ENCODE data around the gene GPD1L. TPM values are rescaled to one million over a fixed set of nuclear protein-coding genes. Genes with fewer than 3 reads are reported as not detected.

The GPD1L gene
- total and polyA plus RNA-seq, 2 of the 13 experiments (the other 11 are each of a cell fraction or from before 2014, with no cell fraction given), result 4.9 to 13.7 TPM

DNA sequence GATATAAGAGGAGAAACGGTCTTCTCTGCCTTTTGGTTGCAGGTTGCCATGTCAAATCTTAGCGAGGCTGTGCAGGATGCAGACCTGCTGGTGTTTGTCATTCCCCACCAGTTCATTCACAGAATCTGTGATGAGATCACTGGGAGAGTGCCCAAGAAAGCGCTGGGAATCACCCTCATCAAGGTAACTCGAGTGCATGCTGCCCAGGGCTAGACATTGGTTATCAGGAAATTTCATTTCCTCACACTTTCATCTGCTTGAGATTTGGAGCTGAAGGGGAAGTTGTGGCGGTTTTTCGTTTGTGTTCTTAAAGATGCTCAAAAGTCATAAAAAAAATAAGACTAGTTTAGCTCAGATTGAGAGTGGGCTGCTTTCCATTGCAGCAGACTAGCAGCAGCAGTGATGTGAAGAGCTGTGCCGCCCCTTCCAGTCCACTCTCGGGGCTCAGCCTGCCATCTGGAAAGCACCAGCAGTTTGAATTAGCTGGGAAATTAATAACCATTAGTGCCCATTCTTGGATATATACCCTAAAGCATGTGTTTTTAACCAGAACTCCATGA is 32.2 kb downstream of the GPD1L start:
- no peak overlapping the region for H3K4me3 ChIP-seq (replicated peaks in 1 of 3; ENCODE audit: insufficient read depth in 1 of 3, low read depth in 2 of 3, low read length in 3 of 3)
- H2AFZ ChIP-seq (ENCODE audit: low read length), result no peak overlapping the region
- ChIA-PET CTCF (ENCODE audit: low intra/inter-chr PET ratio, low total read pairs) (no interaction called here), POLR2A (no interaction called here)
- 88% methylated on average over 8 of the region's 8 CpGs for WGBS (ENCODE audit: low lambda C conversion rate)
- no peak overlapping the region for H3K4me2 ChIP-seq (ENCODE audit: low read depth, low read length)
- no peak for FAIRE-seq
- H3K36me3 ChIP-seq (replicated peaks in 1 of 2; ENCODE audit: control insufficient read depth in 1 of 2, insufficient read depth in 2 of 2, low read length in 2 of 2), result no peaks in the 10 kb centered on the region
- in situ Hi-C loops (cut with HindIII; ENCODE audit: extremely low pct_ligation_motif_present, low pct_unique_long_range_greater_than_20kb) (no loop called here), intact Hi-C loops (cut with micrococcal nuclease; ENCODE audit: unreplicated experiment) (no loop called here)
- no peak for DNase-seq (ENCODE audit: low spot score)
- no peak overlapping the region for H3K27ac ChIP-seq (ENCODE audit: extremely low read length, insufficient read depth, low read length)
- no peak for ATAC-seq
- no peak overlapping the region for H3K9ac ChIP-seq (ENCODE audit: insufficient read depth, low read depth, low read length)
- H3K9me3 ChIP-seq (ENCODE audit: low read length), result no peaks in the 10 kb centered on the region
- BruUV-seq (replicated peaks), result no TSS peak
- H3K27me3 ChIP-seq (ENCODE audit: control insufficient read depth in 1 of 2, insufficient read depth in 2 of 2, low read length in 2 of 2), result no peaks in the 10 kb centered on the region
- no peaks in the 10 kb centered on the region for H3K79me2 ChIP-seq (ENCODE audit: insufficient read depth, low read length)
- peaks cover 12% of the 10 kb centered on the region for H3K4me1 ChIP-seq (ENCODE audit: insufficient read depth, low read length)
- no peaks in the 10 kb centered on the region for H4K20me1 ChIP-seq (ENCODE audit: insufficient read depth, low read length)
- TF ChIP-seq SMAD1 (CRISPR knock-in tag; IDR thresholded peaks at IDR 0.05; ENCODE audit: borderline replicate concordance, low read depth) (no peak), NCOA1 (CRISPR knock-in tag; IDR thresholded peaks at IDR 0.05) (no peak), ZNF510 (CRISPR knock-in tag; IDR thresholded peaks at IDR 0.05; ENCODE audit: low read depth) (no peak), SRSF1 (optimal IDR thresholded peaks at IDR 0.05; ENCODE audit: low read depth, low read length) (no peak), ZNF446 (CRISPR knock-in tag; IDR thresholded peaks at IDR 0.05) (no peak), ZNF230 (CRISPR knock-in tag; IDR thresholded peaks at IDR 0.05) (no peak), KLF15 (CRISPR knock-in tag; IDR thresholded peaks at IDR 0.05; ENCODE audit: borderline replicate concordance) (no peak), ZKSCAN5 (CRISPR knock-in tag; IDR thresholded peaks at IDR 0.05) (no peak), ZNF264 (CRISPR knock-in tag; IDR thresholded peaks at IDR 0.05) (no peak), DPF2 (CRISPR knock-in tag; IDR thresholded peaks at IDR 0.05; ENCODE audit: borderline replicate concordance, low read depth) (no peak), LCORL (IDR thresholded peaks at IDR 0.05) (no peak), LCORL (CRISPR knock-in tag; IDR thresholded peaks at IDR 0.05) (no peak), GABPA (IDR thresholded peaks at IDR 0.05; ENCODE audit: low read depth, low read length) (no peak), GABPA (CRISPR knock-in tag; IDR thresholded peaks at IDR 0.05; ENCODE audit: low read depth) (no peak), KDM5A (IDR thresholded peaks at IDR 0.05; ENCODE audit: borderline replicate concordance, low read length) (no peak)
- TF ChIP-seq, protein P1, sequence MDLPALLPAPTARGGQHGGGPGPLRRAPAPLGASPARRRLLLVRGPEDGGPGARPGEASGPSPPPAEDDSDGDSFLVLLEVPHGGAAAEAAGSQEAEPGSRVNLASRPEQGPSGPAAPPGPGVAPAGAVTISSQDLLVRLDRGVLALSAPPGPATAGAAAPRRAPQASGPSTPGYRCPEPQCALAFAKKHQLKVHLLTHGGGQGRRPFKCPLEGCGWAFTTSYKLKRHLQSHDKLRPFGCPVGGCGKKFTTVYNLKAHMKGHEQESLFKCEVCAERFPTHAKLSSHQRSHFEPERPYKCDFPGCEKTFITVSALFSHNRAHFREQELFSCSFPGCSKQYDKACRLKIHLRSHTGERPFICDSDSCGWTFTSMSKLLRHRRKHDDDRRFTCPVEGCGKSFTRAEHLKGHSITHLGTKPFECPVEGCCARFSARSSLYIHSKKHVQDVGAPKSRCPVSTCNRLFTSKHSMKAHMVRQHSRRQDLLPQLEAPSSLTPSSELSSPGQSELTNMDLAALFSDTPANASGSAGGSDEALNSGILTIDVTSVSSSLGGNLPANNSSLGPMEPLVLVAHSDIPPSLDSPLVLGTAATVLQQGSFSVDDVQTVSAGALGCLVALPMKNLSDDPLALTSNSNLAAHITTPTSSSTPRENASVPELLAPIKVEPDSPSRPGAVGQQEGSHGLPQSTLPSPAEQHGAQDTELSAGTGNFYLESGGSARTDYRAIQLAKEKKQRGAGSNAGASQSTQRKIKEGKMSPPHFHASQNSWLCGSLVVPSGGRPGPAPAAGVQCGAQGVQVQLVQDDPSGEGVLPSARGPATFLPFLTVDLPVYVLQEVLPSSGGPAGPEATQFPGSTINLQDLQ (CRISPR knock-in tag; IDR thresholded peaks at IDR 0.05), result no peak
- TF ChIP-seq, protein P2, sequence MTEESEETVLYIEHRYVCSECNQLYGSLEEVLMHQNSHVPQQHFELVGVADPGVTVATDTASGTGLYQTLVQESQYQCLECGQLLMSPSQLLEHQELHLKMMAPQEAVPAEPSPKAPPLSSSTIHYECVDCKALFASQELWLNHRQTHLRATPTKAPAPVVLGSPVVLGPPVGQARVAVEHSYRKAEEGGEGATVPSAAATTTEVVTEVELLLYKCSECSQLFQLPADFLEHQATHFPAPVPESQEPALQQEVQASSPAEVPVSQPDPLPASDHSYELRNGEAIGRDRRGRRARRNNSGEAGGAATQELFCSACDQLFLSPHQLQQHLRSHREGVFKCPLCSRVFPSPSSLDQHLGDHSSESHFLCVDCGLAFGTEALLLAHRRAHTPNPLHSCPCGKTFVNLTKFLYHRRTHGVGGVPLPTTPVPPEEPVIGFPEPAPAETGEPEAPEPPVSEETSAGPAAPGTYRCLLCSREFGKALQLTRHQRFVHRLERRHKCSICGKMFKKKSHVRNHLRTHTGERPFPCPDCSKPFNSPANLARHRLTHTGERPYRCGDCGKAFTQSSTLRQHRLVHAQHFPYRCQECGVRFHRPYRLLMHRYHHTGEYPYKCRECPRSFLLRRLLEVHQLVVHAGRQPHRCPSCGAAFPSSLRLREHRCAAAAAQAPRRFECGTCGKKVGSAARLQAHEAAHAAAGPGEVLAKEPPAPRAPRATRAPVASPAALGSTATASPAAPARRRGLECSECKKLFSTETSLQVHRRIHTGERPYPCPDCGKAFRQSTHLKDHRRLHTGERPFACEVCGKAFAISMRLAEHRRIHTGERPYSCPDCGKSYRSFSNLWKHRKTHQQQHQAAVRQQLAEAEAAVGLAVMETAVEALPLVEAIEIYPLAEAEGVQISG (CRISPR knock-in tag; IDR thresholded peaks at IDR 0.05), result no peak
- TF ChIP-seq, protein P3, sequence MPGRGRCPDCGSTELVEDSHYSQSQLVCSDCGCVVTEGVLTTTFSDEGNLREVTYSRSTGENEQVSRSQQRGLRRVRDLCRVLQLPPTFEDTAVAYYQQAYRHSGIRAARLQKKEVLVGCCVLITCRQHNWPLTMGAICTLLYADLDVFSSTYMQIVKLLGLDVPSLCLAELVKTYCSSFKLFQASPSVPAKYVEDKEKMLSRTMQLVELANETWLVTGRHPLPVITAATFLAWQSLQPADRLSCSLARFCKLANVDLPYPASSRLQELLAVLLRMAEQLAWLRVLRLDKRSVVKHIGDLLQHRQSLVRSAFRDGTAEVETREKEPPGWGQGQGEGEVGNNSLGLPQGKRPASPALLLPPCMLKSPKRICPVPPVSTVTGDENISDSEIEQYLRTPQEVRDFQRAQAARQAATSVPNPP (CRISPR knock-in tag; IDR thresholded peaks at IDR 0.05), result no peak
